PFSK-1 (cell line): ENCODE results near the gene C5AR1.

Experiments
- POLR2AphosphoS5 ChIP-seq: IDR thresholded peaks from 2 replicates; pipeline ENCODE4 v1.6.1; 2012; ENCODE audit warnings: low read depth, mild to moderate bottlenecking, control low read depth, low read length, moderate library complexity
- SIN3A ChIP-seq: IDR thresholded peaks from 2 replicates; pipeline ENCODE4 v1.6.1; 2012; ENCODE audit warnings: mild to moderate bottlenecking, low read length, moderate library complexity, borderline replicate concordance; ENCODE audit not compliant: insufficient read depth
- TAF1 ChIP-seq: IDR thresholded peaks from 2 replicates; pipeline ENCODE4 v1.6.1; 2012; ENCODE audit warnings: low read length, control low read depth, borderline replicate concordance; ENCODE audit not compliant: insufficient read depth
- TF ChIP-seq, protein P1 (sequence below), 2 experiments: IDR thresholded peaks; 2 replicates each; pipeline versions ENCODE4 v1.6.1 to v1.8.0; 2011 to 2012; ENCODE audit warnings: low read depth in 2 of 2, low read length in 2 of 2, control low read depth in 1 of 2, inconsistent platforms in 1 of 2, mild to moderate bottlenecking in 1 of 2, moderate library complexity in 1 of 2; ENCODE audit not compliant: insufficient read depth in 1 of 2

DNA sequence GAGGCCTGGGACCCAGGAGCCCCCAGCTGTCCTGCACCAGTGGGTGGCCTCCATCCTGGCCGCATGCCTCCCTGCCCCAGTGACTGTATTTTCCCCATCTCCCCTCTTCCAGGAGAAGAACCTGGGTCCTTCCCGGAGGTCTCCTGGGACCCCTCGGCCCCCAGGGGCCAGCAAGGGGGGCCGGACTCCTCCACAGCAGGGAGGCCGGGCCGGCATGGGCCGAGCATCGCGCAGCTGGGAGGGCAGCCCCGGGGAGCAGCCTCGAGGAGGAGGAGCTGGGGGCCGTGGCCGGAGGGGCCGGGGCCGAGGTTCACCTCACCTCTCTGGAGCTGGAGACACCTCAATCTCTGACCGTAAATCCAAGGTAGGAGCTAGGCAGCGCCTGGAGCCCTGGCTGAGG is 49.2 kb upstream of the C5AR1 start:
- TF ChIP-seq, protein P1, sequence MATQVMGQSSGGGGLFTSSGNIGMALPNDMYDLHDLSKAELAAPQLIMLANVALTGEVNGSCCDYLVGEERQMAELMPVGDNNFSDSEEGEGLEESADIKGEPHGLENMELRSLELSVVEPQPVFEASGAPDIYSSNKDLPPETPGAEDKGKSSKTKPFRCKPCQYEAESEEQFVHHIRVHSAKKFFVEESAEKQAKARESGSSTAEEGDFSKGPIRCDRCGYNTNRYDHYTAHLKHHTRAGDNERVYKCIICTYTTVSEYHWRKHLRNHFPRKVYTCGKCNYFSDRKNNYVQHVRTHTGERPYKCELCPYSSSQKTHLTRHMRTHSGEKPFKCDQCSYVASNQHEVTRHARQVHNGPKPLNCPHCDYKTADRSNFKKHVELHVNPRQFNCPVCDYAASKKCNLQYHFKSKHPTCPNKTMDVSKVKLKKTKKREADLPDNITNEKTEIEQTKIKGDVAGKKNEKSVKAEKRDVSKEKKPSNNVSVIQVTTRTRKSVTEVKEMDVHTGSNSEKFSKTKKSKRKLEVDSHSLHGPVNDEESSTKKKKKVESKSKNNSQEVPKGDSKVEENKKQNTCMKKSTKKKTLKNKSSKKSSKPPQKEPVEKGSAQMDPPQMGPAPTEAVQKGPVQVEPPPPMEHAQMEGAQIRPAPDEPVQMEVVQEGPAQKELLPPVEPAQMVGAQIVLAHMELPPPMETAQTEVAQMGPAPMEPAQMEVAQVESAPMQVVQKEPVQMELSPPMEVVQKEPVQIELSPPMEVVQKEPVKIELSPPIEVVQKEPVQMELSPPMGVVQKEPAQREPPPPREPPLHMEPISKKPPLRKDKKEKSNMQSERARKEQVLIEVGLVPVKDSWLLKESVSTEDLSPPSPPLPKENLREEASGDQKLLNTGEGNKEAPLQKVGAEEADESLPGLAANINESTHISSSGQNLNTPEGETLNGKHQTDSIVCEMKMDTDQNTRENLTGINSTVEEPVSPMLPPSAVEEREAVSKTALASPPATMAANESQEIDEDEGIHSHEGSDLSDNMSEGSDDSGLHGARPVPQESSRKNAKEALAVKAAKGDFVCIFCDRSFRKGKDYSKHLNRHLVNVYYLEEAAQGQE (IDR thresholded peaks at IDR 0.05; ENCODE audit: insufficient read depth in 1 of 2, low read depth in 2 of 2, low read length in 2 of 2), result no peak
- TF ChIP-seq POLR2AphosphoS5, result no peak
- no peak for TF ChIP-seq TAF1
- no peak for TF ChIP-seq SIN3A
